ENCODE results near the gene CD80. TPM values are rescaled to one million over a fixed set of nuclear protein-coding genes. Genes with fewer than 3 reads are reported as not detected.

Gene CD80
- total and polyA plus RNA-seq, 2 of the 8 experiments (the other 6 are each of a cell fraction or from before 2014, with no cell fraction given): 0.11 TPM; not detected in 1

DNA sequence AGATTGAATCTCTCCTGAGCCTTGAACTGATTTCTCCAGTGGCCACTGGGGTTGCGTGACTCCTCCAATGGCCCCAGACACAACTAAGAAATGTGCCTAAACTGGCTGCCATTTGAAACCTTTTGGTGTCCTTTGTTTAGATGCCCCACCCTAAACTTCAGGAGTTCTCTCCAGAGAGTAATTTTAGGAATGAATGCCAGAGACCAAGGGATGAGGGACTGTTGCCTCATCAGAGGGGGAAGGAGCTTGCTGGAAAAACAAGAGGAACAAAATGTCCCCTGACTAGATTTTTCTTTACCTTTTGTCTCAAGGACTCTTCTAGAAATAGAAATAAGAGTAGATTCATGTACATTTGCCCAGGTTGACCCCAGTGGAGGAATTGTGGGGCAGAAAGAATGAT, 11.8 kb upstream of the CD80 start (continued):
- TF ChIP-seq, protein P1, sequence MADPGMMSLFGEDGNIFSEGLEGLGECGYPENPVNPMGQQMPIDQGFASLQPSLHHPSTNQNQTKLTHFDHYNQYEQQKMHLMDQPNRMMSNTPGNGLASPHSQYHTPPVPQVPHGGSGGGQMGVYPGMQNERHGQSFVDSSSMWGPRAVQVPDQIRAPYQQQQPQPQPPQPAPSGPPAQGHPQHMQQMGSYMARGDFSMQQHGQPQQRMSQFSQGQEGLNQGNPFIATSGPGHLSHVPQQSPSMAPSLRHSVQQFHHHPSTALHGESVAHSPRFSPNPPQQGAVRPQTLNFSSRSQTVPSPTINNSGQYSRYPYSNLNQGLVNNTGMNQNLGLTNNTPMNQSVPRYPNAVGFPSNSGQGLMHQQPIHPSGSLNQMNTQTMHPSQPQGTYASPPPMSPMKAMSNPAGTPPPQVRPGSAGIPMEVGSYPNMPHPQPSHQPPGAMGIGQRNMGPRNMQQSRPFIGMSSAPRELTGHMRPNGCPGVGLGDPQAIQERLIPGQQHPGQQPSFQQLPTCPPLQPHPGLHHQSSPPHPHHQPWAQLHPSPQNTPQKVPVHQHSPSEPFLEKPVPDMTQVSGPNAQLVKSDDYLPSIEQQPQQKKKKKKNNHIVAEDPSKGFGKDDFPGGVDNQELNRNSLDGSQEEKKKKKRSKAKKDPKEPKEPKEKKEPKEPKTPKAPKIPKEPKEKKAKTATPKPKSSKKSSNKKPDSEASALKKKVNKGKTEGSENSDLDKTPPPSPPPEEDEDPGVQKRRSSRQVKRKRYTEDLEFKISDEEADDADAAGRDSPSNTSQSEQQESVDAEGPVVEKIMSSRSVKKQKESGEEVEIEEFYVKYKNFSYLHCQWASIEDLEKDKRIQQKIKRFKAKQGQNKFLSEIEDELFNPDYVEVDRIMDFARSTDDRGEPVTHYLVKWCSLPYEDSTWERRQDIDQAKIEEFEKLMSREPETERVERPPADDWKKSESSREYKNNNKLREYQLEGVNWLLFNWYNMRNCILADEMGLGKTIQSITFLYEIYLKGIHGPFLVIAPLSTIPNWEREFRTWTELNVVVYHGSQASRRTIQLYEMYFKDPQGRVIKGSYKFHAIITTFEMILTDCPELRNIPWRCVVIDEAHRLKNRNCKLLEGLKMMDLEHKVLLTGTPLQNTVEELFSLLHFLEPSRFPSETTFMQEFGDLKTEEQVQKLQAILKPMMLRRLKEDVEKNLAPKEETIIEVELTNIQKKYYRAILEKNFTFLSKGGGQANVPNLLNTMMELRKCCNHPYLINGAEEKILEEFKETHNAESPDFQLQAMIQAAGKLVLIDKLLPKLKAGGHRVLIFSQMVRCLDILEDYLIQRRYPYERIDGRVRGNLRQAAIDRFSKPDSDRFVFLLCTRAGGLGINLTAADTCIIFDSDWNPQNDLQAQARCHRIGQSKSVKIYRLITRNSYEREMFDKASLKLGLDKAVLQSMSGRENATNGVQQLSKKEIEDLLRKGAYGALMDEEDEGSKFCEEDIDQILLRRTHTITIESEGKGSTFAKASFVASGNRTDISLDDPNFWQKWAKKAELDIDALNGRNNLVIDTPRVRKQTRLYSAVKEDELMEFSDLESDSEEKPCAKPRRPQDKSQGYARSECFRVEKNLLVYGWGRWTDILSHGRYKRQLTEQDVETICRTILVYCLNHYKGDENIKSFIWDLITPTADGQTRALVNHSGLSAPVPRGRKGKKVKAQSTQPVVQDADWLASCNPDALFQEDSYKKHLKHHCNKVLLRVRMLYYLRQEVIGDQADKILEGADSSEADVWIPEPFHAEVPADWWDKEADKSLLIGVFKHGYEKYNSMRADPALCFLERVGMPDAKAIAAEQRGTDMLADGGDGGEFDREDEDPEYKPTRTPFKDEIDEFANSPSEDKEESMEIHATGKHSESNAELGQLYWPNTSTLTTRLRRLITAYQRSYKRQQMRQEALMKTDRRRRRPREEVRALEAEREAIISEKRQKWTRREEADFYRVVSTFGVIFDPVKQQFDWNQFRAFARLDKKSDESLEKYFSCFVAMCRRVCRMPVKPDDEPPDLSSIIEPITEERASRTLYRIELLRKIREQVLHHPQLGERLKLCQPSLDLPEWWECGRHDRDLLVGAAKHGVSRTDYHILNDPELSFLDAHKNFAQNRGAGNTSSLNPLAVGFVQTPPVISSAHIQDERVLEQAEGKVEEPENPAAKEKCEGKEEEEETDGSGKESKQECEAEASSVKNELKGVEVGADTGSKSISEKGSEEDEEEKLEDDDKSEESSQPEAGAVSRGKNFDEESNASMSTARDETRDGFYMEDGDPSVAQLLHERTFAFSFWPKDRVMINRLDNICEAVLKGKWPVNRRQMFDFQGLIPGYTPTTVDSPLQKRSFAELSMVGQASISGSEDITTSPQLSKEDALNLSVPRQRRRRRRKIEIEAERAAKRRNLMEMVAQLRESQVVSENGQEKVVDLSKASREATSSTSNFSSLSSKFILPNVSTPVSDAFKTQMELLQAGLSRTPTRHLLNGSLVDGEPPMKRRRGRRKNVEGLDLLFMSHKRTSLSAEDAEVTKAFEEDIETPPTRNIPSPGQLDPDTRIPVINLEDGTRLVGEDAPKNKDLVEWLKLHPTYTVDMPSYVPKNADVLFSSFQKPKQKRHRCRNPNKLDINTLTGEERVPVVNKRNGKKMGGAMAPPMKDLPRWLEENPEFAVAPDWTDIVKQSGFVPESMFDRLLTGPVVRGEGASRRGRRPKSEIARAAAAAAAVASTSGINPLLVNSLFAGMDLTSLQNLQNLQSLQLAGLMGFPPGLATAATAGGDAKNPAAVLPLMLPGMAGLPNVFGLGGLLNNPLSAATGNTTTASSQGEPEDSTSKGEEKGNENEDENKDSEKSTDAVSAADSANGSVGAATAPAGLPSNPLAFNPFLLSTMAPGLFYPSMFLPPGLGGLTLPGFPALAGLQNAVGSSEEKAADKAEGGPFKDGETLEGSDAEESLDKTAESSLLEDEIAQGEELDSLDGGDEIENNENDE (IDR thresholded peaks at IDR 0.05; ENCODE audit: insufficient replicate concordance, low read length): no peak
- TF ChIP-seq RAD21 (IDR thresholded peaks at IDR 0.05 in 1 of 2, conservative IDR thresholded peaks at IDR 0.05 in 1 of 2; ENCODE audit: low read depth in 2 of 2, low read length in 2 of 2) (no peak), BRCA1 (IDR thresholded peaks at IDR 0.05; ENCODE audit: low read depth, low read length) (no peak), EP300 (IDR thresholded peaks at IDR 0.05; ENCODE audit: borderline replicate concordance in 1 of 2, low read depth in 2 of 2, low read length in 2 of 2) (no peak), RNF2 (IDR thresholded peaks at IDR 0.05; ENCODE audit: borderline replicate concordance, low read depth, low read length, missing control alignments, poor library complexity, severe bottlenecking) (no peak), TEAD4 (IDR thresholded peaks at IDR 0.05; ENCODE audit: low read depth, low read length) (no peak), ATF3 (IDR thresholded peaks at IDR 0.05; ENCODE audit: insufficient read depth, low read depth, low read length) (no peak), POLR2AphosphoS5 (IDR thresholded peaks at IDR 0.05; ENCODE audit: low read depth, low read length) (no peak)
- TF ChIP-seq, protein P2, sequence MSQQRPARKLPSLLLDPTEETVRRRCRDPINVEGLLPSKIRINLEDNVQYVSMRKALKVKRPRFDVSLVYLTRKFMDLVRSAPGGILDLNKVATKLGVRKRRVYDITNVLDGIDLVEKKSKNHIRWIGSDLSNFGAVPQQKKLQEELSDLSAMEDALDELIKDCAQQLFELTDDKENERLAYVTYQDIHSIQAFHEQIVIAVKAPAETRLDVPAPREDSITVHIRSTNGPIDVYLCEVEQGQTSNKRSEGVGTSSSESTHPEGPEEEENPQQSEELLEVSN (IDR thresholded peaks at IDR 0.05): no peak
